Endothelial cell of umbilical vein (primary cell): ENCODE data around the gene MIS12. TPM values are rescaled to one million over a fixed set of nuclear protein-coding genes. Genes with fewer than 3 reads are reported as not detected.

ENCODE experiments used
- BruUV-seq: library from RNA; stranded (reverse); fragments of 400-500 nt; replicated peaks from 2 replicates; lab custom pipeline; 2021; lab: Mats Ljungman, UMichigan
- CTCF ChIA-PET: fragments of 300-600, 350-600 bp; sonication (Branson Sonifier 250); formaldehyde crosslinking; loops from one replicate; lab custom pipeline; 2021; ENCODE audit warnings: antibody characterized with exemption, inconsistent platforms; lab: Charles Lee
- POLR2A ChIA-PET: fragments of 300-600, 350-600 bp; sonication (Branson Sonifier 250); formaldehyde crosslinking; loops from one replicate; lab custom pipeline; 2021; ENCODE audit warnings: antibody characterized with exemption, inconsistent platforms; lab: Charles Lee
- DNase-seq: peaks from one replicate; pipeline ENCODE4 v3.0.0-alpha.2; 2011; ENCODE audit warnings: low read depth, low spot score
- FAIRE-seq: peaks from 2 replicates; lab custom pipeline; 2011; peaks lifted over from hg19 to GRCh38; lab: Jason Lieb, UNC
- H2AFZ ChIP-seq: 2 replicates; pipeline ENCODE4 v1.6.0; 2012; ENCODE audit warnings: low read depth, low read length, control low read depth, inconsistent platforms
- H3K27ac ChIP-seq: 2 replicates; pipeline ENCODE4 v1.5.1; 2011; ENCODE audit warnings: low read depth, mild to moderate bottlenecking, control low read depth, low read length, moderate library complexity; ENCODE audit not compliant: insufficient read depth
- H3K27me3 ChIP-seq, 2 experiments: 2 replicates each; pipeline versions ENCODE4 v1.6.0 to v1.6.1; 2011; ENCODE audit warnings: low read length in 2 of 2, mixed read lengths in 1 of 2; ENCODE audit not compliant: control insufficient read depth in 2 of 2, insufficient read depth in 2 of 2
- H3K36me3 ChIP-seq, 2 experiments: 2 replicates in 1 of 2; 3 replicates in 1 of 2; pipeline ENCODE4 v1.5.1; 2011; ENCODE audit warnings: low read length in 2 of 2, mild to moderate bottlenecking in 1 of 2, moderate library complexity in 1 of 2; ENCODE audit not compliant: control insufficient read depth in 2 of 2, insufficient read depth in 2 of 2; ENCODE audit errors: extremely low read depth in 1 of 2
- H3K4me1 ChIP-seq: 3 replicates; pipeline ENCODE4 v1.5.1; 2011; ENCODE audit warnings: mild to moderate bottlenecking, low read length; ENCODE audit not compliant: control insufficient read depth, insufficient read depth; ENCODE audit errors: extremely low read depth
- H3K4me2 ChIP-seq: 2 replicates; pipeline ENCODE4 v1.6.1; 2011; ENCODE audit warnings: low read length, control low read depth, mixed read lengths; ENCODE audit not compliant: insufficient read depth
- H3K4me3 ChIP-seq, 3 experiments: fragments of 200-600 bp in 1 of 3; sonication (generic), shearing (Covaris generic) in 1 of 3; replicated peaks in 1 of 3; 2 replicates each; pipeline ENCODE4 v1.5.1; 2011 to 2016; ENCODE audit warnings: control low read depth in 3 of 3, low read length in 3 of 3, mild to moderate bottlenecking in 2 of 3, inconsistent platforms in 1 of 3, low read depth in 1 of 3, moderate library complexity in 1 of 3; ENCODE audit not compliant: insufficient read depth in 1 of 3
- H3K79me2 ChIP-seq: 2 replicates; pipeline ENCODE4 v1.6.0; 2012; ENCODE audit warnings: low read length, inconsistent platforms; ENCODE audit not compliant: control insufficient read depth, insufficient read depth
- H3K9ac ChIP-seq: replicated peaks from 2 replicates; pipeline ENCODE3; 2011; ENCODE audit warnings: low read length, control low read depth; ENCODE audit not compliant: insufficient read depth; ENCODE audit errors: extremely low read depth
- H3K9me1 ChIP-seq: replicated peaks from 3 replicates; pipeline ENCODE4 v1.6.0; 2011; ENCODE audit warnings: mild to moderate bottlenecking, low read length; ENCODE audit not compliant: control insufficient read depth, insufficient read depth; ENCODE audit errors: extremely low read depth
- H3K9me3 ChIP-seq: replicated peaks from 2 replicates; pipeline ENCODE4 v1.5.1; 2012; ENCODE audit warnings: low read length, inconsistent platforms; ENCODE audit not compliant: control insufficient read depth, insufficient read depth
- H4K20me1 ChIP-seq: replicated peaks from 2 replicates; pipeline ENCODE3; 2011; ENCODE audit warnings: mild to moderate bottlenecking, low read length; ENCODE audit not compliant: control insufficient read depth, insufficient read depth; ENCODE audit errors: extremely low read depth
- CTCF ChIP-seq, 2 donors: IDR thresholded peaks; 1 replicate in 1 of 2; 2 replicates in 1 of 2; pipeline ENCODE4 v1.5.1; 2011; ENCODE audit warnings: low read length in 2 of 2, mild to moderate bottlenecking in 2 of 2, moderate library complexity in 2 of 2, control low read depth in 1 of 2, inconsistent platforms in 1 of 2, low read depth in 1 of 2; ENCODE audit not compliant: insufficient read depth in 1 of 2; ENCODE audit errors: extremely low read depth in 1 of 2
- EZH2 ChIP-seq: IDR thresholded peaks from 2 replicates; pipeline ENCODE4 v1.6.1; 2012; ENCODE audit warnings: borderline replicate concordance, low read depth, mild to moderate bottlenecking, moderate library complexity, low read length, inconsistent platforms; ENCODE audit not compliant: severe bottlenecking
- FOS ChIP-seq: IDR thresholded peaks from 2 replicates; pipeline ENCODE4 v1.6.1; 2011; ENCODE audit warnings: mild to moderate bottlenecking, low read length, moderate library complexity, borderline replicate concordance; ENCODE audit not compliant: insufficient read depth
- GATA2 ChIP-seq: IDR thresholded peaks from 2 replicates; pipeline ENCODE4 v1.7.0; 2011; ENCODE audit warnings: low read depth, mild to moderate bottlenecking, moderate library complexity, mixed read lengths, low read length; ENCODE audit not compliant: insufficient read length, insufficient read depth
- JUN ChIP-seq: IDR thresholded peaks from 2 replicates; pipeline ENCODE4 v1.6.1; 2011; ENCODE audit warnings: borderline replicate concordance, low read depth; ENCODE audit not compliant: insufficient read length, insufficient read depth
- MAX ChIP-seq: IDR thresholded peaks from 2 replicates; pipeline ENCODE4 v1.6.1; 2011; ENCODE audit not compliant: insufficient read depth, insufficient read length
- MYC ChIP-seq: IDR thresholded peaks from one replicate; pipeline ENCODE4 v1.6.1; 2011; ENCODE audit warnings: mild to moderate bottlenecking, low read depth, low read length
- POLR2A ChIP-seq: IDR thresholded peaks from 2 replicates; pipeline ENCODE4 v1.6.1; 2012; ENCODE audit warnings: low read depth, mild to moderate bottlenecking, control low read depth, low read length
- POLR2AphosphoS5 ChIP-seq: IDR thresholded peaks from 2 replicates; pipeline ENCODE4 v1.6.1; 2012; ENCODE audit warnings: low read depth, mild to moderate bottlenecking, control low read depth, low read length, moderate library complexity; ENCODE audit not compliant: insufficient read depth
- dilution Hi-C: fragments of 300-500 bp; cut with MboI; formaldehyde crosslinking; loops from one replicate; pipeline ENCODE4 v1.15.0; 2019; ENCODE audit warnings: low sequenced_read_pairs; ENCODE audit not compliant: extremely low pct_ligation_motif_present
- intact Hi-C: fragments of 100-400 bp; cut with micrococcal nuclease; formaldehyde crosslinking; loops from one replicate; pipeline ENCODE4 v1.10.0; 2022
- polyA plus RNA-seq, 4 experiments: library from polyadenylated mRNA; depleted of rRNA in 3 of 4; stranded (reverse) in 3 of 4; unstranded in 1 of 4; fragments of >200 nt; gene quantifications; 2 replicates each; pipeline versions ENCODE4 v1.2.1 to v1.2.3, GENCODE V29; 2011 to 2012; ENCODE audit warnings: missing spikeins in 1 of 4
- total RNA-seq: library from RNA; stranded (reverse); gene quantifications from 2 replicates; pipeline ENCODE4 v1.2.3, GENCODE V29; 2021

Gene MIS12
- total and polyA plus RNA-seq, 2 donors (not counting 3 experiments of a cell fraction or from before 2014, with no cell fraction given): 8.3 to 20.1 TPM

GRCh38 chr17:5468075-5468473 is 18.3 kb upstream of the MIS12 start:
- Histone ChIP-seq H4K20me1 (no peaks in the 10 kb centered on the region), H3K36me3 (peaks cover 4% of the 10 kb centered on the region in 2 experiments), H2AFZ (peak overlapping the region; percentile 77), H3K79me2 (peaks cover 56% of the 10 kb centered on the region), H3K4me1 (peaks cover 7% of the 10 kb centered on the region), H3K4me2 (peak overlapping the region; percentile 83), H3K27ac (no peak overlapping the region), H3K9ac (peak overlapping the region; percentile 55), H3K9me1 (no peaks in the 10 kb centered on the region), H3K9me3 (no peaks in the 10 kb centered on the region), H3K4me3 (peak overlapping the region; percentile 77 to 92 (median 87)), H3K27me3 (no peaks in the 10 kb centered on the region)
- POLR2A ChIA-PET: interaction anchor here (2.2 kb wide), 1 partner anchor 18 kb away, joined by 13 read pairs; the partner anchor contains the start of genes DERL2 and MIS12
- dilution Hi-C loops (no loop called here), intact Hi-C loops (loop anchor here (2.0 kb wide), 1 partner anchor 29 kb away; the partner anchor contains the start of gene C1QBP)
- TF ChIP-seq FOS (no peak), POLR2A (no peak), CTCF (IDR thresholded peaks at IDR 0.05; ENCODE audit: extremely low read depth in 1 of 2, insufficient read depth in 1 of 2, low read depth in 1 of 2, low read length in 2 of 2) (no peak), EZH2 (no peak), POLR2AphosphoS5 (no peak), MAX (no peak), MYC (no peak), GATA2 (no peak), JUN (no peak)
- DNase-seq (no peak), FAIRE-seq (no peak)
- no TSS peak for BruUV-seq
- CTCF ChIA-PET: interaction anchor here (0.7 to 2.2 kb wide), 4 partner anchors 9 to 29 kb away, joined by 3 to 10 read pairs (median 5); partner anchors contain the start of genes C1QBP, DERL2 and MIS12
